Left kidney (tissue), 2 donors: Measurements from ENCODE around the gene SIPA1. TPM values are rescaled to one million over a fixed set of nuclear protein-coding genes. Genes with fewer than 3 reads are reported as not detected.

Experiments used
- DNase-seq: peaks from one replicate; pipeline ENCODE4 v3.0.0-alpha.2; 2013
- polyA plus RNA-seq: library from polyadenylated mRNA; unstranded; fragments of 120-200 nt; gene quantifications from one replicate; pipeline ENCODE4 v1.2.1, GENCODE V29; 2013; ENCODE audit not compliant: insufficient read length

SIPA1 gene
- polyA plus RNA-seq, 1 donor: 22.4 TPM

GRCh38 chr11:65700399-65700798 is 62.5 kb downstream of the SIPA1 start:
- no peak for DNase-seq

Other genes with a start within 250 kb of the SIPA1 start
- 265 TPM for gene NEAT1, start 215.3 kb upstream of the SIPA1 start, polyA plus RNA-seq
- gene MALAT1, start 139.1 kb upstream of the SIPA1 start, polyA plus RNA-seq: 1,140 TPM
- 59.5 TPM for gene SCYL1, start 113.0 kb upstream of the SIPA1 start, polyA plus RNA-seq
- 142 TPM for gene LTBP3, start 79.7 kb upstream of the SIPA1 start, polyA plus RNA-seq
- 37.5 TPM for gene ZNRD2, start 67.6 kb upstream of the SIPA1 start, polyA plus RNA-seq
- gene FAM89B, start 65.6 kb upstream of the SIPA1 start, polyA plus RNA-seq: 17.6 TPM
- gene EHBP1L1, start 62.0 kb upstream of the SIPA1 start, polyA plus RNA-seq: 19.0 TPM
- gene KCNK7, start 42.3 kb upstream of the SIPA1 start, polyA plus RNA-seq: 0.28 TPM
- gene MAP3K11, start 23.9 kb upstream of the SIPA1 start, polyA plus RNA-seq: 35.4 TPM
- 29.8 TPM for gene PCNX3, start 22.3 kb upstream of the SIPA1 start, polyA plus RNA-seq
- 49.6 TPM for gene RELA, start 24.8 kb downstream of the SIPA1 start, polyA plus RNA-seq
- 71.7 TPM for gene KAT5, start 74.2 kb downstream of the SIPA1 start, polyA plus RNA-seq
- gene RNASEH2C, start 82.7 kb downstream of the SIPA1 start, polyA plus RNA-seq: 39.0 TPM
- 7.6 TPM for gene AP5B1, start 142.9 kb downstream of the SIPA1 start, polyA plus RNA-seq
- 11.0 TPM for gene OVOL1, start 149.0 kb downstream of the SIPA1 start, polyA plus RNA-seq
- 2.6 TPM for gene SNX32, start 195.9 kb downstream of the SIPA1 start, polyA plus RNA-seq
- gene CFL1, start 220.1 kb downstream of the SIPA1 start, polyA plus RNA-seq: 688 TPM
- 48.3 TPM for gene MUS81, start 222.3 kb downstream of the SIPA1 start, polyA plus RNA-seq
- gene EFEMP2, start 234.7 kb downstream of the SIPA1 start, polyA plus RNA-seq: 102 TPM
- gene CTSW, start 241.7 kb downstream of the SIPA1 start, polyA plus RNA-seq: 1.4 TPM